Body of pancreas (tissue), 4 donors: ENCODE results near the gene GJC3.

Experiments
- POLR2A ChIP-seq, 3 donors: fragments of 450-650 bp; IDR thresholded peaks; one replicate each; pipeline ENCODE4 v1.6.1; 2016; ENCODE audit warnings: antibody characterized with exemption in 3 of 3, mild to moderate bottlenecking in 2 of 3
- TF ChIP-seq, protein P1 (sequence below), 7 experiments: fragments of 450-650 bp in 4 of 7; fragments of 200-600 bp in 3 of 7; sonication (generic) in 3 of 7; IDR thresholded peaks; one replicate each; pipeline ENCODE4 v1.5.1; 2016 to 2019; ENCODE audit warnings: antibody characterized with exemption in 7 of 7

DNA sequence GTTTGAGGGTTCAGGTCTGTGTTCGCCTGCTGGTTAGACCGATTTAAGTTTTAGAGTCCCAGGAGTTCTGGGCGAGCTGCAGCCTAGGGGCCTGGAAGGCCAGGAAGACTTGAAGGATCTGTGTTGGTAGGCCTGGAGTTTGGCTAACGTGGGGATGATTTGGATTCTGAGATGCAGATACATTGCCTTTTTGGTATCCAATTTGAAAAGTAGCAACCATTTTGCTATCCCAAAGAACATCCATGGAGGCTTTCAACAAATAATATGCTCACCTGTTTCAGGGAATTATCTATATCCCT, 9.7 kb downstream of the GJC3 start:
- TF ChIP-seq, protein P1, sequence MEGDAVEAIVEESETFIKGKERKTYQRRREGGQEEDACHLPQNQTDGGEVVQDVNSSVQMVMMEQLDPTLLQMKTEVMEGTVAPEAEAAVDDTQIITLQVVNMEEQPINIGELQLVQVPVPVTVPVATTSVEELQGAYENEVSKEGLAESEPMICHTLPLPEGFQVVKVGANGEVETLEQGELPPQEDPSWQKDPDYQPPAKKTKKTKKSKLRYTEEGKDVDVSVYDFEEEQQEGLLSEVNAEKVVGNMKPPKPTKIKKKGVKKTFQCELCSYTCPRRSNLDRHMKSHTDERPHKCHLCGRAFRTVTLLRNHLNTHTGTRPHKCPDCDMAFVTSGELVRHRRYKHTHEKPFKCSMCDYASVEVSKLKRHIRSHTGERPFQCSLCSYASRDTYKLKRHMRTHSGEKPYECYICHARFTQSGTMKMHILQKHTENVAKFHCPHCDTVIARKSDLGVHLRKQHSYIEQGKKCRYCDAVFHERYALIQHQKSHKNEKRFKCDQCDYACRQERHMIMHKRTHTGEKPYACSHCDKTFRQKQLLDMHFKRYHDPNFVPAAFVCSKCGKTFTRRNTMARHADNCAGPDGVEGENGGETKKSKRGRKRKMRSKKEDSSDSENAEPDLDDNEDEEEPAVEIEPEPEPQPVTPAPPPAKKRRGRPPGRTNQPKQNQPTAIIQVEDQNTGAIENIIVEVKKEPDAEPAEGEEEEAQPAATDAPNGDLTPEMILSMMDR (IDR thresholded peaks at IDR 0.05): no peak
- no peak for TF ChIP-seq POLR2A (IDR thresholded peaks at IDR 0.05)
